Gastrocnemius medialis (tissue), 4 donors: Measurements from ENCODE around the gene LRRC26. TPM values are rescaled to one million over a fixed set of nuclear protein-coding genes. Genes with fewer than 3 reads are reported as not detected.
A peak's percentile ranks its signal among the peaks of the same experiment; 100 is the strongest.

ENCODE experiments used
- ATAC-seq, 2 donors: fragments of 150-250 bp; one replicate each; pipeline ENCODE4 v1.9.1; 2016
- DNase-seq, 2 donors: peaks; one replicate each; pipeline ENCODE4 v3.0.0-alpha.2; 2019
- H3K27ac ChIP-seq, 4 donors: fragments of 200-600 bp; sonication (generic); 1 replicate in 1 of 4; 2 replicates in 3 of 4; pipeline ENCODE4 v1.5.1; 2016 to 2018; ENCODE audit warnings: mild to moderate bottlenecking in 2 of 4, moderate library complexity in 1 of 4
- H3K27me3 ChIP-seq, 3 donors: fragments of 200-600 bp; sonication (generic) in 2 of 3; 1 replicate in 1 of 3; 2 replicates in 2 of 3; pipeline versions ENCODE4 v1.5.1 to v1.6.0; 2016 to 2019; ENCODE audit warnings: mild to moderate bottlenecking in 1 of 3, moderate library complexity in 1 of 3
- H3K36me3 ChIP-seq, 2 donors: fragments of 200-600 bp; sonication (generic) in 1 of 2; one replicate each; pipeline ENCODE4 v1.5.1; 2017 to 2018
- H3K4me1 ChIP-seq, 2 donors: fragments of 200-600 bp; sonication (generic) in 1 of 2; one replicate each; pipeline ENCODE4 v1.5.1; 2016 to 2017; ENCODE audit warnings: mild to moderate bottlenecking in 2 of 2
- H3K4me3 ChIP-seq, 4 donors: fragments of 200-600 bp; sonication (generic) in 3 of 4; 1 replicate in 1 of 4; 2 replicates in 3 of 4; pipeline ENCODE4 v1.5.1; 2016 to 2019; ENCODE audit warnings: mild to moderate bottlenecking in 2 of 4
- H3K9me3 ChIP-seq, 3 donors: fragments of 200-600 bp; sonication (generic) in 2 of 3; 1 replicate in 1 of 3; 2 replicates in 2 of 3; pipeline ENCODE4 v1.5.1; 2016 to 2019
- POLR2A ChIP-seq, 2 donors: fragments of 450-650 bp; IDR thresholded peaks; one replicate each; pipeline ENCODE4 v1.6.1; 2017; ENCODE audit warnings: antibody characterized with exemption in 2 of 2, mild to moderate bottlenecking in 2 of 2, moderate library complexity in 2 of 2
- in situ Hi-C, 4 donors: fragments of 200-750 bp; cut with MboI; loops; one replicate each; pipeline versions ENCODE4 v1.15.0 to v1.8.0; 2017; ENCODE audit warnings: low sequenced_read_pairs in 4 of 4
- intact Hi-C: fragments of 100-400 bp; cut with DNase I; formaldehyde crosslinking; loops from one replicate; pipeline ENCODE4 v1.15.1; 2023; ENCODE audit warnings: low total_unique reads
- total RNA-seq, 4 donors: library from RNA; depleted of rRNA; stranded (reverse); fragments of >200 nt; gene quantifications; one replicate each; pipeline versions ENCODE4 v1.1.0 to v1.2.3, GENCODE V29; 2016
- TF ChIP-seq, protein P1 (sequence below), 5 experiments: fragments of 450-650 bp in 3 of 5; fragments of 200-600 bp in 2 of 5; sonication (generic) in 2 of 5; IDR thresholded peaks in 4 of 5; conservative IDR thresholded peaks in 1 of 5; 1 replicate in 4 of 5; 2 replicates in 1 of 5; pipeline ENCODE4 v1.5.1; 2016 to 2019; ENCODE audit warnings: antibody characterized with exemption in 5 of 5, mild to moderate bottlenecking in 3 of 5, moderate library complexity in 3 of 5

LRRC26 gene
- total RNA-seq, 4 donors from 2014 or later = not detected

DNA sequence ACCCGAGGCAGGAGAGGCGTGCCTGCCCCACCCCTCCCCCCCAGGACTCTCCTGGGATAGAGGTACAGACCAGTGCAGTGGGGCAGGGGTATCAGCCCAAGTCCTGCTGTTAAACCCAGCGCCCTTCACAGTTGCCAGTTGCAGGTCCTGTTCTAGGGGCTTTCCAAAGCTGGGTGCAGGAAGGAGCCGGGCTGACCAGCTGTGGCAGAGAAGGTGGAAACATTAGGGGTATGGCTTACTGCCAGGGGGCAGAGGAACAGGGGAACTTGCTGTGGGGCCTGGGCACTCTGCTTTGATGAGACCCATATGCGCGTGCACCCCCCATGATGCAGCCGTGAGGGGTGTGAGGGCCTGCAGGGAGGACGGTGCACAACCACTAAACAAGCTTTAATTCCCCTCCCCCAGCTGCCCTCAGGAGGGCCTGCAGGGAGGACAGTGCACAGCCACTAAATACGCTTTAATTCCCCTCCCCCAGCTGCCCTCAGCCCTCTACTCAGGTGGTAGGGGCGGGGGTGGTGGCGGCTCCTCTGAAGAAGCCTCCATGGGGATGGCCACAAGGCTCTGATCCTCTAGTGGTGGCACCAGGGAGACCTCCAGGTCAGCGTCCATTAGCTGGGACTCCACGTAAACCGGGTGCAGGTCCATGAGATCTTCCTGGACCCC is 766 bp upstream of the LRRC26 start:
- no peaks in the 10 kb centered on the region for H3K9me3 ChIP-seq
- H3K4me3 ChIP-seq = no peak overlapping the region
- peaks cover 8 to 10% of the 10 kb centered on the region in 2 donors for H3K4me1 ChIP-seq
- DNase-seq (no peak), ATAC-seq (no peak)
- no peaks in the 10 kb centered on the region for H3K36me3 ChIP-seq
- in situ Hi-C loops (no loop called here), intact Hi-C loops (no loop called here)
- no peak overlapping the region for H3K27ac ChIP-seq
- H3K27me3 ChIP-seq = peaks cover 39 to 52% (median 48%) of the 10 kb centered on the region in 3 donors
- TF ChIP-seq POLR2A (IDR thresholded peaks at IDR 0.05) = no peak
- TF ChIP-seq, protein P1, sequence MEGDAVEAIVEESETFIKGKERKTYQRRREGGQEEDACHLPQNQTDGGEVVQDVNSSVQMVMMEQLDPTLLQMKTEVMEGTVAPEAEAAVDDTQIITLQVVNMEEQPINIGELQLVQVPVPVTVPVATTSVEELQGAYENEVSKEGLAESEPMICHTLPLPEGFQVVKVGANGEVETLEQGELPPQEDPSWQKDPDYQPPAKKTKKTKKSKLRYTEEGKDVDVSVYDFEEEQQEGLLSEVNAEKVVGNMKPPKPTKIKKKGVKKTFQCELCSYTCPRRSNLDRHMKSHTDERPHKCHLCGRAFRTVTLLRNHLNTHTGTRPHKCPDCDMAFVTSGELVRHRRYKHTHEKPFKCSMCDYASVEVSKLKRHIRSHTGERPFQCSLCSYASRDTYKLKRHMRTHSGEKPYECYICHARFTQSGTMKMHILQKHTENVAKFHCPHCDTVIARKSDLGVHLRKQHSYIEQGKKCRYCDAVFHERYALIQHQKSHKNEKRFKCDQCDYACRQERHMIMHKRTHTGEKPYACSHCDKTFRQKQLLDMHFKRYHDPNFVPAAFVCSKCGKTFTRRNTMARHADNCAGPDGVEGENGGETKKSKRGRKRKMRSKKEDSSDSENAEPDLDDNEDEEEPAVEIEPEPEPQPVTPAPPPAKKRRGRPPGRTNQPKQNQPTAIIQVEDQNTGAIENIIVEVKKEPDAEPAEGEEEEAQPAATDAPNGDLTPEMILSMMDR (IDR thresholded peaks at IDR 0.05 in 4 of 5, conservative IDR thresholded peaks at IDR 0.05 in 1 of 5) = no peak

DNA sequence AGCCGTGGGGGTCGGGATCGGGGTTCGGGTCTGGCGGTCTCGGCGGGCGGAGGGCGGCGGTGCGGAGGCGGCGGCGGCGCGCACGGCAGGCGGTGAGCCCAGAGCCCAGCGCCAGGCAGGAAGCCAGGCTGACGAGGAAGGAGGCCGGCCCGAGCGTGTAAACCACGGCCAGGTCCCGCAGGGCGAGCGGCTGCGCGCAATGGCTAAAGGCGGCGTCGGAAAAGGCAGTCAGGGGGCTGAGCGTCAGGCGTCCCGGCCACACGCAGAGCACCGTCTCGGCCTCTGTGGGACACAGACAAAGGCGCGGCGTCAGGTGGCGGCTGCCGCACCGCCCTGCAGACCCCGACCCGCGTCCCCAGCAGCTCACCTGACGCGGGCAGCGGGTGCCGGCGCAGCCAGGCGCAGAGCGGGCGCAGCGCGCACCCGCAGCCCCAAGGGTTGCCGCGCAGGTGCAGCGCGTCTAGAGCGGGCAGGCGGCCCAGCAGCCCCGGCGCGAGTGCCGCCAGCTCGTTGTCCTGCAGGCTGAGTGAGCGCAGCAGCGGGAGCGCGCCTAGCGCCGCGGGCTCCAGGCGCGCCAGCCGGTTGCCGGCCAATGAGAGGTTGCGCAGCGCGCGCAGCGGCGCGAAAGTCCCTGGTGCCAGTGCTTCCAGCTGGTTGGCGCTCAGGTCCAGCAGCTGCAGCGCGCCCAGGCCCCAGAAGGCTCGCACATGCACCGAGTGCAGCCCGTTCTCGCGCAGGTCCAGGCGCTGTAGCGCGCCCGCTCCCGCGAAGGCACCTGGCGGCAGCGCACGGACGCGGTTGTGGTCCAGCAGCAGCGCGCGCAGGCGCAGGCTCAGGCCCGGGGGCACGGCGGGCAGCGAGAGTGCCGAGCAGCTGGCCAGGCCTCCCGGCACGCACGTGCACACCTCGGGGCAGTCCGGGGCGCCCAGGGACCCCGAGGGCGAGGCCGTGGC is 671 bp downstream of the LRRC26 start:
- peaks cover 53 to 66% (median 62%) of the 10 kb centered on the region in 3 donors for H3K27me3 ChIP-seq
- intact Hi-C loops = no loop called here
- in situ Hi-C loops = no loop called here

DNA sequence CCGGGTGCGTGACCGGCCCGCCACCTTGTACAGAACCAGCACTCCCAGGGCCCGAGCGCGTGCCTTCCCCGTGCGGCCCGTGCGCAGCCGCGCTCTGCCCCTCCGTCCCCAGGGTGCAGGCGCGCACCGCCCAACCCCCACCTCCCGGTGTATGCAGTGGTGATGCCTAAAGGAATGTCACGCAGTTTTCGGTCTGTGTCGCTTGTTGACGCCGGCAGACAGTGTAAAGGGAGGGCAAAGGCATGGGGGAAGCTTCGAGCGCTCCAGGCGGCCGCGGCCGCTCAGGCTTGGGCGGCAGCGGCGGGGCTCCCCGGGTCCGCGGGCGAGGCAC is 1.3 kb downstream of the LRRC26 start:
- Histone ChIP-seq H3K4me1 (peaks cover 8 to 10% of the 10 kb centered on the region in 2 donors), H3K9me3 (no peaks in the 10 kb centered on the region), H3K27me3 (peaks cover 60 to 73% (median 68%) of the 10 kb centered on the region in 3 donors), H3K4me3 (peak overlapping the region; percentile 17 to 50 (median 40)), H3K36me3 (no peaks in the 10 kb centered on the region), H3K27ac (no peak overlapping the region)
- no peak for TF ChIP-seq POLR2A (IDR thresholded peaks at IDR 0.05)
- TF ChIP-seq, protein P1 (IDR thresholded peaks at IDR 0.05 in 4 of 5, conservative IDR thresholded peaks at IDR 0.05 in 1 of 5) = no peak
- ATAC-seq (no peak), DNase-seq (no peak)
- in situ Hi-C loops = no loop called here
- intact Hi-C loops = no loop called here

More for the DNA sequence above, 671 bp downstream of the LRRC26 start:
- H3K9me3 ChIP-seq = no peaks in the 10 kb centered on the region
- peak overlapping the region; percentile 28 to 50 (median 40) for H3K4me3 ChIP-seq
- H3K36me3 ChIP-seq = no peaks in the 10 kb centered on the region
- TF ChIP-seq, protein P1 (IDR thresholded peaks at IDR 0.05 in 4 of 5, conservative IDR thresholded peaks at IDR 0.05 in 1 of 5) = no peak
- TF ChIP-seq POLR2A (IDR thresholded peaks at IDR 0.05) = no peak
- H3K4me1 ChIP-seq = peaks cover 8 to 10% of the 10 kb centered on the region in 2 donors
- no peak for ATAC-seq
- H3K27ac ChIP-seq = no peak overlapping the region
- no peak for DNase-seq

DNA sequence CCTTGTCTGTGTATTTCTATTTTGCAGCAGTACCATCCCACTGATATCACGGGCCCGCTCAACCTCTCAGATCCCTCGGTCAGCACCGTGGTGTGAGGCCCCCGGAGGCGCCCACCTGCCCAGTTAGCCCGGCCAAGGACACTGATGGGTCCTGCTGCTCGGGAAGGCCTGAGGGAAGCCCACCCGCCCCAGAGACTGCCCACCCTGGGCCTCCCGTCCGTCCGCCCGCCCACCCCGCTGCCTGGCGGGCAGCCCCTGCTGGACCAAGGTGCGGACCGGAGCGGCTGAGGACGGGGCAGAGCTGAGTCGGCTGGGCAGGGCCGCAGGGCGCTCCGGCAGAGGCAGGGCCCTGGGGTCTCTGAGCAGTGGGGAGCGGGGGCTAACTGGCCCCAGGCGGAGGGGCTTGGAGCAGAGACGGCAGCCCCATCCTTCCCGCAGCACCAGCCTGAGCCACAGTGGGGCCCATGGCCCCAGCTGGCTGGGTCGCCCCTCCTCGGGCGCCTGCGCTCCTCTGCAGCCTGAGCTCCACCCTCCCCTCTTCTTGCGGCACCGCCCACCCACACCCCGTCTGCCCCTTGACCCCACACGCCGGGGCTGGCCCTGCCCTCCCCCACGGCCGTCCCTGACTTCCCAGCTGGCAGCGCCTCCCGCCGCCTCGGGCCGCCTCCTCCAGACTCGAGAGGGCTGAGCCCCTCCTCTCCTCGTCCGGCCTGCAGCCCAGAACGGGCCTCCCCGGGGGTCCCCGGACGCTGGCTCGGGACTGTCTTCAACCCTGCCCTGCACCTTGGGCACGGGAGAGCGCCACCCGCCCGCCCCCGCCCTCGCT is 1.9 kb downstream of the LRRC26 start:
- H3K4me3 ChIP-seq = peak overlapping the region; percentile 17 to 50 (median 40)
- H3K4me1 ChIP-seq = peaks cover 8 to 15% of the 10 kb centered on the region in 2 donors
- DNase-seq (no peak), ATAC-seq (no peak)
- H3K36me3 ChIP-seq = no peaks in the 10 kb centered on the region
- H3K27ac ChIP-seq = no peak overlapping the region
- H3K27me3 ChIP-seq = peaks cover 65 to 78% (median 74%) of the 10 kb centered on the region in 3 donors
- H3K9me3 ChIP-seq = no peaks in the 10 kb centered on the region
- TF ChIP-seq, protein P1 (IDR thresholded peaks at IDR 0.05 in 4 of 5, conservative IDR thresholded peaks at IDR 0.05 in 1 of 5) = no peak
- no peak for TF ChIP-seq POLR2A (IDR thresholded peaks at IDR 0.05)
- in situ Hi-C loops = no loop called here
- intact Hi-C loops = no loop called here
